Peyer's patch (tissue), 4 donors: Measurements from ENCODE around the gene HLA-DOB.

ENCODE experiments used
- CTCF ChIP-seq, 6 experiments: fragments of 450-650 bp in 4 of 6; fragments of 200-600 bp in 2 of 6; sonication (generic) in 1 of 6; IDR thresholded peaks; one replicate each; pipeline ENCODE4 v1.5.1; 2017 to 2019; ENCODE audit warnings: antibody characterized with exemption in 6 of 6, mild to moderate bottlenecking in 3 of 6, moderate library complexity in 1 of 6
- POLR2A ChIP-seq, 2 donors: fragments of 450-650 bp; IDR thresholded peaks; one replicate each; pipeline ENCODE4 v1.5.1; 2017; ENCODE audit warnings: antibody characterized with exemption in 2 of 2, mild to moderate bottlenecking in 2 of 2, moderate library complexity in 2 of 2

DNA sequence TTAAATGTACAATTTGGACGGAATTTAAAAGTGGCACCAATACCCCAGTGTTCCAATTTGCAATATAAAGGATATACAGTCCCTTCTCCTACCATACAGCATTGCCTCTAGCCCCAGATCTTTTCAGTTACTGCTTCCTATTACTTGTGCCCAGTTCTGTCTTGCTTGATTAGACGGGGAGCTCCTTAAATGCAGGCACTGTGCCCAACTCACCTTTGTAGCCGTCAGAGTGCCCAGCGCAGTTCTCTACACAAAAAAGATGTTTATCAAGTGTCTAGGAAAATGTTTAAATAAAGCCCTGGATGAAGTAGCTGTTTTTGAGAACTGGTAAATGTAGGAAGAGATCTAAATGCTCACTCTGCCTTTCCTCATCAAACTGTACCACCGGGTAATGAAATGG is 14.1 kb upstream of the HLA-DOB start:
- TF ChIP-seq CTCF (IDR thresholded peaks at IDR 0.05): no peak
- no peak for TF ChIP-seq POLR2A (IDR thresholded peaks at IDR 0.05)
